ENCODE data around the gene FBXO44.

The FBXO44 gene

DNA sequence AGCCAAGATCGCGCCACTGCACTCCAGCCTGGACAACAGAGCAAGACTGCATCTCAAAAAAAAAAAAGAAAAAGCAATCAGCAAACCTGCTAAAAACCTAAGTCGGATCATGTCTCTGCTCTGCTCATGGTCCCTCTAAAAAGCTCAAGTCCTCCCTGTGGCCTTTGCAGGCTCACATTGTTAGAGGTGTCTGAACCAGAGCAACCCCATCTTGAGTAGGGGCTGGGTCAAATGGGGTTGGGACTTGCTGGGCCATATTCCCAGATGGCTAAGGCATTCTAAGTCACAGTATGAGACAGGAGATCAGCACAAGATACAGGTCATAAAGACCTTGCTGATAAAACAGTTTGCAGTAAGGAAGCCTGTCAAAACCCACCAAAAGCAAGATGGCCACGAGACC is 33.8 kb downstream of the FBXO44 start:
- DNase-seq (ENCODE audit: low read depth, low spot score), result no peak

- DNase-seq (ENCODE audit: low read depth, low spot score), result no peak
Observed at GRCh38 chr1:11690397-11691301, 36.0 kb downstream of the FBXO44 start.

GRCh38 chr1:11691302-11691914 is 36.7 kb downstream of the FBXO44 start, which contains the start of gene DRAXIN:
TSS of gene DRAXIN (plus strand) at chr1:11691710. CDS start at chr1:11706259, 14,549 bp downstream.
- no peak for DNase-seq (ENCODE audit: low read depth, low spot score)

DNA sequence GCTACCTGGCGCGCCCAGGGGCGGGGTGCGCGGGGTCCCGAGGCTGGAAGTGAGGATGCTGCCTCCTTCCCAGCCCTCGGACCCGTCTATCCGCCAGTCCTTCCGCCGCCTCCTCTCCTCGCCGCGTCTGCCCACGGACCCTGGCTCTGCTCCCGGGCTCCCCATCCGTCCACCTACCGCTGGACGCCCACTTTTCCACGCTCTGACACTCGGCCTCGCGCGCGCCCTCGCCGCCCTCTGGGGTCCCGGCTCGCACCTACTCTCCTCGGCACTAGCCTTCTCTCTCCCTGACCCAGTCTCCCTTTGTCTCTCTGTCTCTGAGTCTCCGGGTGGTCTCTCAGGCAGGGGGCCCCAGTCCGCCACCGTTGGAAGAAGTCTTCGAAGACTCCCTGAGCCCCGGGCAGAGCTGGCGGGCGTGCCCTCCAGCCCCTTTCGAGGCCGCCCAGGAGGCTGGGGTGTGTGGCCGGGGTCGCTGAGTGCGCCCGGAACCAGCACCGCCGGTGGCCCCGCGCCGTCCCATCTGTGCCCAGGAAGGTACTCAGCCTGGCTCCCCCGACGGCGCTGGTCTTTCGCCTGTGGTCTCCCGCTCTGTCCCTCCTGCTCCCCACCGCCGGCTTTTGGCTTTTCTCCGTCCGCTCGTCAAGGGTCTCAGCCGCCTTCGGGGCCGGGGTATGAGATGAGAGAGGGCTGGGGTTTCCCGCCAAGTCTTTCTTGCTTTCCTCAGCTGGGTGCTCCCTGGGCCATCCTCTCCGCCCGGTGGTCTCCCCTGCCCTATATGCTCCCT is 37.4 kb downstream of the FBXO44 start:
- DNase-seq (ENCODE audit: low read depth, low spot score), result no peak

DNA sequence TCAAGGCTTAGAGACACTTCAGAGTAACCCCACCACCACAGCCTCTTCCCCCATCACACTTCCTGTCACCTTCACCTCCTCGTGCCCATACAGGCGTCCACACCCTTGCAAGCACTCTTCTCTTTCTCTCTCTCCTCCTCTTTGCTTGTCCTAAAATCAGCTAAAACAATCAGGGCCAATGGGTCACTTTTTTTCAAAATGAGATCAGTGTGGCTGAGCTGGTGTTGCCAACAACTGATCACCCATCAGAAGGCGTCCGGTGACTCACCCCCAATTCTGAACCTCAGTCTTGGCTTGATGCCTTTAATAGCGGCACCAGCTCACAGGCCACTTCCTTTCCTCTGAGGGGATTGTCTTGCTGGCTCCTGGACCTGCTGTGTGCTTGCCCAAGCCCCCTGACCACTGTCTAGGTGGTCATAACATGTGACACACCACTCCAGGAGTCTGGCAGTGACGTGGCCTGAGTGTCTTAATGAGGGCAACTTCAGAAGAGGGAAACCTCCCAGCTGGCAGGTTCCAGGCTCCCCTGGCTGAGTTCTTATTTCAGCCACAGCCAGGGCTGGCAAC is 38.4 kb downstream of the FBXO44 start:
- no peak for DNase-seq (ENCODE audit: low read depth, low spot score)

GRCh38 chr1:11693917-11694316 is 39.2 kb downstream of the FBXO44 start:
- DNase-seq (ENCODE audit: low read depth, low spot score), result no peak

DNA sequence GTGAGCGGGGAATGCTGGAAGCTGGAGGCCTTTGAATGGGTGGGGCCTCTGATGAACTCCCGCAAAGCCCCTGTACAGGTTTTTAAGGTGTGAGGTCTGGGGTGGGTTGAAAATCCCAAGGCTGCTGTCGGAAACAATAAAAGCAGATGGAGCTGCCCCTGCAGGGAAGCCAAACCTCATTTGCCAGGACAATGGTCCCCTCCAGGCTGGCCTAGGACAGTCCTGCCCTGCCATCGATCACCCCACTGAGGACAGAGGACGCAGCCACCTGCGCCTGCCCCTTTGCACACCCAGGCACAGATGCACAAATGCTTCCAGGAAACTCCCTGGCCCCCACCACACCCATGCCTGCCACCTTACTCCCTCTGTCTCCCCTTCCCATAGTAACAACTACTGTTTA is 41.2 kb downstream of the FBXO44 start:
- no peak for DNase-seq (ENCODE audit: low read depth, low spot score)

DNA sequence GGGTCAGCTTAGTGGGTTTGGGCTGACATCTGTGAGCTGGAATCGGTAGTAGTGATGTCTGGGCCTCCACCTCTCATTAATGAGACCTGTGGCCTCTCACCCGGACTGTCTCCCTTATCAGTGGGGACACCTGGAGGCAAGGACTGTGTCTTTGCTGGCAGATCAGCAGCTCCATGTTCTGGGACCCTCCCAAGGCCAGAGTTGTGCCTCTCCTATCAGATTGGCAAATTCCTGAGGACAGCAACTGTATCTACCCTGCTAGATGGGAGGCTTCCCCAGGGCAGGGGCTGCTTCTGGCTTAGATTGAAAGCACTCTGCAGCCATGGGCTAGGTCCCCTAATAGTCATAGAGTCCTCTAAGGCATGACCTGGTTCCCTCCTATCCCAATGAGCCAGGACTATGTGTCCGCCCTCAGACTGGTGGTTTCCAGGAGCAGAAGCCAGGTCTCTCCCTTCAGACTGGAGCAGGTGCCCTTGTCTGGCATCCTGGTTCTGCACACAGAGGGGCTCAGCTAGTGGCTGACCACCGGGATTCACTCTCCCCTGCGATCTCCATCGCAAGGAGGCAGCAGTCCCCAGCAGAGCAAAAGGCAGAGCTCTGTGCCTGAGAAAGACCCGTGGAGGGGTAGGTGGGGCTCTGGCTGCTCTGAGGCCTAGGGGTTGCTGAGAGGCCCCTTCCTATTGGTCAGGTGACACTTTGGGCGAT is 42.7 kb downstream of the FBXO44 start:
- no peak for DNase-seq (ENCODE audit: low read depth, low spot score)

DNA sequence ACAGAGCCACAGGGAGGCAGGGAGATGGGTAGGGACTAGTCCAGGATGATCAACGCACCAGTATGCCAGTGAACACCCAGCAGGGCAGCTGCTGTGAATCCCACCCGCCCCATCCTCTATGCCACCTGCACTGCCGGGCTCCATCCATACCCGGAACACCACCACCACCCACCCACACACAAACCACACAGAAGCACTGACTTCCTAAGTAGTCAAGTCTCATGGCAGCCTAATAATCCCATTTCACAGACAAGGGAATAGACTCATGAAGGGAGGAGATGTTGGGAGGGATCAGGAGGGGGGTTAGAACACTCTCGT is 43.2 kb downstream of the FBXO44 start:
- DNase-seq (ENCODE audit: low read depth, low spot score), result no peak

DNA sequence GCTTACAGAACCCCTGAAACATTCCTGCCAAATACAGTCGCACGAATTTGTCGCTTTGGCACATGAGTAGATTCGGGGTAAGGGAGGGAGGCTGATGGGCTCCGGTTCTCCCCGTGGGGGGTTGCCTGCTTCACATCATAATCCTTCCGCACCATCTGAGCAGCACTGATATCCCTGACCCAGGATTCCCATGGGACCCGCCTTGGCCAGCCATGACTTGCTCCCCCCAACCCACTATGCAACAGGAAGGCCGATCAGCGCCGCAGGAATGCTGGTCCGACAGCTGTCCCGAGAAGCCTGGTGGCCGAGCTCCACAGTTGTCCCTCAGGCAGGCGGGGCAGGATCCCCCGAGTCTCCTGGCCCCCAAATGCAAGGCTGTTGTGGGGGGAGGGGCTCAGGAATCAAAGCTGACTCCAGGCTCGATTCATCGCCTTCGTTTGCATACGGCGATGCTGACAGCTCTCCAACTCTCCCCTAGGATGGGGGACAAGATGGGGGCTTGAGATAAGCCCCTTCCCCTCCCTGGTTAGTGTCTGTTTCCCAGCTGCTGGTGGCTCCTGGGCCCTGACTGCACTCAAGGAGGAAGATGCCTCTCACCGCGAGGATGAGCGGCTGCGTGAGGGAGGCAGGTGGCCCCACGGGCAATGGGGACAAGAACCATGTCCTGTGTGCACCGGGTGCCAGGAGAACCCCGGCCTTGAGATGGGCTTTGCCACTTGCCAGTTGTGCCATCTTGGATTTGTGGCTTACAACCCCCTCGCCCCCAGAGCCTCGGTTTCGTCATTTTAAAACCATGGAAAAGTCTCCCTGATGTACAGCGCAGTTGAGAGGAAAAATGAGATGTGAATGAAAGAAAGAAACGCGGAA is 46.2 kb downstream of the FBXO44 start:
- DNase-seq (ENCODE audit: low read depth, low spot score), result no peak

GRCh38 chr1:11701551-11701961 is 46.9 kb downstream of the FBXO44 start:
- DNase-seq (ENCODE audit: low read depth, low spot score), result no peak

- no peak for DNase-seq (ENCODE audit: low read depth, low spot score)
Observed at GRCh38 chr1:11701981-11702803, 47.5 kb downstream of the FBXO44 start.

DNA sequence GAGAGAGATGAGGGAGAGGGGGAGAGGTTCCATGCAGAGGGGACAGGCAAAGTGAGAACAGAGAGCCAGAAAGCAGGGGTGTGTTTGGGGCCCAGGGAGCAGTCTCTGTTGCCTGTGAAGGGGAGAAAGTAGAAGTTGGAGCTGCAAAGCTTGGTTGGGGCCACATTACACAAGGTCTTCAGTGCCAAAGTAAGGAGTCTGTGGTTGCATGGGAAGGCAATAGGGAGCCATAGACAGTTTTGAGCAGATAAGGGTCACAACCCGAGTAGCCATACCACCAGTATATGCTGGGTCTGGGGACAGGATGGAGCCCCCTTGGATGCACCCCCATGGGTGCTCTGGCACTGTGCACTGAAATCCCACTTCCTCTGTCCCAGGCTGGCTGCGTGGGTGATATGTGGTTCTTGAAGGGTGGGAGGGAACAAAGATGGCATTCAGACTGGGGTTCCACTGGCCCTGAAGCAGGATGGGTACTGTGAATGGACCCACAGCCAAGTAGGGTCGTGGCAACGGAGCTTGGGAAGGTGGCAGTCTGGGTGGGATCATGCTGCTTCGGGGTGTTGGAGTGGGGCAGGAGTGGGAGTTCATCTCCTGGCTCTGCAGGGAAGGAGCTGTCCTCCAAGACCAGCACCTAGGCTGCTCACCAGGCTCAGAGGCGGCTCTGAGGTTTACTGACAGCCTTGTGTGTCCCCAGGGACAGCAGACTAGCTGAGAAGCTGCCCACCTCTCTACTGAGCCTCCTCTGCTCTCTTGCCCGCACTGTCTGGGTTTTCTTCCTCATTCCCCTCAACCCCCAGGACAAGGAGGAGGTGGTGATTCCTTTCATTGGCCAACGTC is 48.9 kb downstream of the FBXO44 start:
- no peak for DNase-seq (ENCODE audit: low read depth, low spot score)

DNA sequence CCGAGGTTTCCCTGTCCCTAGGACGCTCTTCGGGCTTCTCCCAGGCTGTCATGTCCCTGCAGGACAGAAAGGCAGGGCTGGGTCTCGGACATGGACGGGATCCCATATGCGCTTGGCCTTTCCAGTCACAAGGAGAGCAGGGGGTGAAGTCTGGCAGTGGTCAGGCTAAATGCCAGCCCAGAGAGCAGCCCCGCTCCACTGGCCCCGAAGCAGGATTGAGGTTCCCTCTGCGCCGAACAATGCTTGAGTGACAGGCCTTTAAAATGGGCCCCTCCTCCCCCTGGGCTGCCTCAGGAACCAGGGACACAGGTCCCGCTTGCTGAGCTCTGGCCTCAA is 49.5 kb downstream of the FBXO44 start:
- no peak for DNase-seq (ENCODE audit: low read depth, low spot score)

- DNase-seq (ENCODE audit: low read depth, low spot score), result no peak
Observed at GRCh38 chr1:11704691-11705475, 50.2 kb downstream of the FBXO44 start.

- DNase-seq (ENCODE audit: low read depth, low spot score), result no peak
Observed at GRCh38 chr1:11705596-11705995, 50.9 kb downstream of the FBXO44 start.

- DNase-seq (ENCODE audit: low read depth, low spot score), result no peak
Observed at GRCh38 chr1:11706292-11706691, 51.6 kb downstream of the FBXO44 start.

Data from activated naive CD8-positive, alpha-beta T cell treated with anti-CD3 and anti-CD28 coated beads, Interleukin-2, amount 50 U/mL, for 16 hours (primary cell).